Kidney (tissue), 14 donors: Measurements from ENCODE around the gene ZBTB44. TPM values are rescaled to one million over a fixed set of nuclear protein-coding genes. Genes with fewer than 3 reads are reported as not detected.

ENCODE experiments used
- DNase-seq, 5 donors: peaks; one replicate each; pipeline ENCODE4 v3.0.0-alpha.2; 2013 to 2020
- FAIRE-seq: peaks from 2 replicates; lab custom pipeline; 2012; peaks lifted over from hg19 to GRCh38; lab: Jason Lieb, UNC
- H3K27ac ChIP-seq, 2 donors: one replicate each; pipeline ENCODE4 v1.7.0; 2013; ENCODE audit warnings: low read depth in 2 of 2, low read length in 2 of 2, inconsistent platforms in 1 of 2
- H3K27me3 ChIP-seq: one replicate; pipeline ENCODE4 v1.7.1; 2013; ENCODE audit warnings: low read length, inconsistent platforms; ENCODE audit not compliant: control insufficient read depth, insufficient read depth
- H3K36me3 ChIP-seq, 3 donors: one replicate each; pipeline versions ENCODE4 v1.7.0 to v1.7.1; 2013; ENCODE audit warnings: low read length in 3 of 3, control low read depth in 1 of 3, inconsistent platforms in 1 of 3; ENCODE audit not compliant: insufficient read depth in 3 of 3, control insufficient read depth in 2 of 3
- H3K4me1 ChIP-seq, 3 donors: one replicate each; pipeline versions ENCODE4 v1.7.0 to v1.7.1; 2013; ENCODE audit warnings: low read length in 3 of 3, inconsistent platforms in 1 of 3, low read depth in 1 of 3; ENCODE audit not compliant: control insufficient read depth in 2 of 3, insufficient read depth in 2 of 3
- H3K4me3 ChIP-seq, 3 donors: one replicate each; pipeline versions ENCODE4 v1.7.0 to v1.8.1; 2013; ENCODE audit warnings: low read length in 3 of 3, control low read depth in 1 of 3, inconsistent platforms in 1 of 3
- H3K9ac ChIP-seq, 3 donors: one replicate each; pipeline versions ENCODE4 v1.7.0 to v1.7.1; 2013; ENCODE audit warnings: low read length in 3 of 3, control low read depth in 1 of 3, inconsistent platforms in 1 of 3
- H3K9me3 ChIP-seq, 3 donors: one replicate each; pipeline versions ENCODE4 v1.7.0 to v1.7.1; 2013; ENCODE audit warnings: low read length in 3 of 3, control low read depth in 1 of 3, inconsistent platforms in 1 of 3; ENCODE audit not compliant: control insufficient read depth in 2 of 3, insufficient read depth in 1 of 3
- CTCF ChIP-seq: IDR thresholded peaks from 3 replicates; pipeline ENCODE4 v1.5.1; 2012; ENCODE audit warnings: mild to moderate bottlenecking, moderate library complexity, borderline replicate concordance; ENCODE audit not compliant: insufficient read depth; ENCODE audit errors: extremely low read depth
- intact Hi-C: fragments of 100-400 bp; cut with DNase I; formaldehyde crosslinking; loops from one replicate; pipeline ENCODE4 v1.11.1; 2022
- polyA plus RNA-seq: library from polyadenylated mRNA; stranded (reverse); fragments of 350-450 nt; fragmentation: Illumina TruSeq; extraction: RNeasy Lipid Tissue Mini Kit (QIAGEN cat#74804); gene quantifications from one replicate; pipeline ENCODE4 v1.2.3, GENCODE V29; 2014; ENCODE audit warnings: low read depth, low replicate concordance; ENCODE audit not compliant: insufficient read depth
- total RNA-seq: library from RNA; stranded (reverse); fragmentation: NEBNext Ultra II Directional; extraction: Animal tissue kit (Norgen Biotek cat#: 25700); gene quantifications from one replicate; pipeline ENCODE4 v1.2.1, GENCODE V29; 2021
- donor health status: control.
- donor health status: control.
- donor health status: control.
- donor health status: control.
- donor health status: control.
- donor health status: DM: yes; HTN: yes; CAD: no.
- donor health status: Normal renal cell carcinoma (clear cell type).

The ZBTB44 gene
- total and polyA plus RNA-seq, 2 donors from 2014 or later, result 13.1 to 59.7 TPM

DNA sequence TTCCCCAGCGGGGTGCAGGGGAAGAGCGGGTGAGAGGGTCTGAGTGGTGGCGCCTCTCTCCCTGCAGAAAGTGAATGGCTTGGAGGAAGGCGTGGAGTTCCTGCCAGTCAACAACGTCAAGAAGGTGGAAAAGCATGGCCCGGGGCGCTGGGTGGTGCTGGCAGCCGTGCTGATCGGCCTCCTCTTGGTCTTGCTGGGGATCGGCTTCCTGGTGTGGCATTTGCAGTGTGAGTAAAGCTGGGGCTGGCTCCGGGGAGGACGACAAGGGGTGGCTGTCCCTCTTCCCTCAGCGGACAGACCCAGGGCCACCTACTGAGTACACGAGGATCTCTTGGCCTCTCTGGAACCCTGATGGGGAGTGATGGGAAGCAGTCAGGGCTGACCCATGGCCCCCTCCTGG, 126.7 kb downstream of the ZBTB44 start:
- Histone ChIP-seq H3K27me3 (no peaks in the 10 kb centered on the region), H3K36me3 (no peaks in the 10 kb centered on the region), H3K4me3 (no peak overlapping the region), H3K4me1 (peaks cover 0 to 4% (median 0%) of the 10 kb centered on the region in 3 donors), H3K9me3 (no peaks in the 10 kb centered on the region), H3K9ac (no peak overlapping the region), H3K27ac (no peak overlapping the region)
- DNase-seq (no peak), FAIRE-seq (no peak)
- TF ChIP-seq CTCF, result no peak
- intact Hi-C loops, result no loop called here

DNA sequence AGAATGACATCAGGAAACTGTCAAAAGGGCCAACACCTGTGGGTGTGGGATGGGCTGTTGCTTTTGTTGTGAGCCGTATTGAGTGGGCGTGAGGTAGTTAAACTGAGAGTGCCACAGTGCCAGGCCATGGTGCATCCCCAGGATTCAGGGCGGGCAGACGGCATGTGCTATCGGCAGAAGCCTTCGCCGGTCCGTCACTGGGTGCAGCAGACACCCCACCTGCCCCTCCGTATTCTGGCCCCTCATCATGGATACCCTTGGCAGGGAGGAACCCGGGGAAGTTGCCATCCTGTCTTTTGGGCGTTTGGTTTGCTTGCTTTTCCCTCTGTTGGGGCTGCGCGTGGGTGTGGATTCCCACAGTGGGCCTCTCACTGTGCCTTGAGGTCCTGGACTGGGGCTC, 127.6 kb downstream of the ZBTB44 start:
- DNase-seq, result no peak
- H3K27me3 ChIP-seq, result no peaks in the 10 kb centered on the region
- no peaks in the 10 kb centered on the region for H3K36me3 ChIP-seq
- intact Hi-C loops, result no loop called here
- TF ChIP-seq CTCF, result no peak
- FAIRE-seq, result no peak
- H3K4me3 ChIP-seq, result no peak overlapping the region
- peaks cover 0 to 6% (median 4%) of the 10 kb centered on the region in 3 donors for H3K4me1 ChIP-seq
- H3K9me3 ChIP-seq, result no peaks in the 10 kb centered on the region
- H3K27ac ChIP-seq, result no peak overlapping the region
- no peak overlapping the region for H3K9ac ChIP-seq

GRCh38 chr11:130183878-130184610, 130.7 kb downstream of the ZBTB44 start:
- Histone ChIP-seq H3K36me3 (no peaks in the 10 kb centered on the region), H3K4me3 (no peak overlapping the region), H3K27me3 (no peaks in the 10 kb centered on the region), H3K9ac (no peak overlapping the region), H3K27ac (no peak overlapping the region), H3K9me3 (no peaks in the 10 kb centered on the region), H3K4me1 (peaks cover 0 to 33% (median 26%) of the 10 kb centered on the region in 3 donors)
- TF ChIP-seq CTCF, result no peak
- intact Hi-C loops, result no loop called here
- DNase-seq (peak in 2 of 5 donors; percentile 24 to 40), FAIRE-seq (no peak)
